GM11168 (cell line): ENCODE measurements around the gene PCDHGA7.
"Not testable (repeated sequence)": the region's sequence is repeated elsewhere in the genome, so short reads cannot be mapped to it uniquely, and the experiment has no call there.

Experiments
- in situ Hi-C: fragments of 300-500 bp; cut with MboI; formaldehyde crosslinking; loops from one replicate; pipeline ENCODE4 v1.12.0; 2022; ENCODE audit warnings: low sequenced_read_pairs; ENCODE audit not compliant: unreplicated experiment

The PCDHGA7 gene

DNA sequence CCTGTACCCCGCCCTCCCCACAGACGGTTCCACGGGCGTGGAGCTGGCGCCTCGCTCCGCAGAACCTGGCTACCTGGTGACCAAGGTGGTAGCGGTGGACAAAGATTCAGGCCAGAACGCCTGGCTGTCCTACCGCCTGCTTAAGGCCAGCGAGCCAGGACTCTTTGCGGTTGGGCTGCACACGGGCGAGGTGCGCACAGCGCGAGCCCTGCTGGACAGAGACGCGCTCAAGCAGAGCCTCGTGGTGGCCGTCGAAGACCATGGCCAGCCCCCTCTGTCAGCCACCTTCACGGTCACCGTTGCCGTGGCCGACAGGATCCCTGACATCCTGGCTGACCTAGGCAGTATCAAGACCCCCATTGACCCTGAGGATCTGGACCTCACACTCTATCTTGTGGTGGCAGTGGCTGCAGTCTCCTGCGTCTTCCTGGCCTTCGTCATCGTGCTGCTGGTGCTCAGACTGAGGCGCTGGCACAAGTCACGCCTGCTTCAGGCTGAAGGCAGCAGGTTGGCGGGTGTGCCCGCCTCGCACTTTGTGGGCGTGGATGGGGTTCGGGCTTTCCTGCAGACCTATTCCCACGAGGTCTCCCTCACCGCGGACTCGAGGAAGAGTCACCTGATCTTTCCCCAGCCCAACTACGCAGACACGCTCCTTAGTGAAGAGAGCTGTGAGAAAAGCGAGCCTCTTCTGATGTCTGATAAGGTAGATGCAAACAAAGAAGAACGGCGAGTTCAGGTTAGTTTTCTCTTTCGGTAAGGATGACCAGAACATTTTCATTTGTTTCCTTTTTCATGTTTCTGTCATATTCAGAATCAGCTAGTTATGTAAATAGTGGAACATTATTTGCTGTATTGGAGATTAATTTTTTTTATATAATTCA, 16.3 kb upstream of the PCDHGA7 start:
- in situ Hi-C loops = no loop called here

- in situ Hi-C loops = no loop called here
These were observed 12.3 kb upstream of the PCDHGA7 start, which contains the start of gene PCDHGB3 for GRCh38 chr5:141369994-141370848. Gene PCDHGB3, plus strand, starts transcription at chr5:141370242. Its CDS starts 153 bp downstream, at chr5:141370395.

DNA sequence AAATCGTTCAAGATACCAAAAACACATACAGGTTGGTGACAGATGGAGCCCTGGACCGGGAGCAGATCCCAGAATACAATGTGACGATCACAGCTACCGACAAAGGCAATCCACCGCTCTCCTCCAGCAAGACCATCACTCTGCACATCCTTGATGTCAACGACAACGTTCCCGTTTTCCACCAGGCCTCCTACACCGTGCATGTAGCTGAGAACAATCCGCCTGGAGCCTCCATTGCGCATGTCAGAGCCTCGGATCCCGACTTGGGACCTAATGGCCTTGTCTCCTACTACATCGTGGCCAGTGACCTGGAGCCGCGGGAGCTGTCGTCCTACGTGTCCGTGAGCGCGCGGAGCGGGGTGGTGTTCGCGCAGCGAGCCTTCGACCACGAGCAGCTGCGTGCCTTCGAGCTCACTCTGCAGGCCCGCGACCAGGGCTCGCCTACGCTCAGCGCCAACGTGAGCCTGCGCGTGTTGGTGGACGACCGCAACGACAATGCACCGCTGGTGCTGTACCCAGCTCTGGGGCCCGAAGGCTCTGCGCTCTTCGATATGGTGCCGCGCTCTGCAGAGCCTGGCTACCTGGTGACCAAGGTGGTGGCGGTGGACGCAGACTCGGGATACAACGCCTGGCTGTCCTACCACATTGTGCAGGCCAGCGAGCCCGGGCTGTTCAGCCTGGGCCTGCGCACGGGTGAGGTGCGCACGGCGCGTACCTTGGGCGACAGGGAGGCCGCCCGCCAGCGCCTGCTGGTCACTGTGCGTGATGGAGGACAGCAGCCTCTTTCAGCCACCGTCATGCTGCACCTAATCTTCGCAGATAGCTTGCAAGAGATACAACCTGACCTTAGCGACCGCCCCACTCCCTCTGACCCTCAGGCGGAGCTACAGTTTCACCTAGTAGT, 10.7 kb upstream of the PCDHGA7 start:
- in situ Hi-C loops = no loop called here

GRCh38 chr5:141373673-141374317, 8.7 kb upstream of the PCDHGA7 start, which contains the start of gene PCDHGA6:
Gene PCDHGA6, plus strand, starts transcription at chr5:141373891. Its CDS starts 193 bp downstream, at chr5:141374084.
- in situ Hi-C loops = no loop called here

- in situ Hi-C loops = no loop called here
These were observed 7.9 kb upstream of the PCDHGA7 start for GRCh38 chr5:141374627-141375026.

- in situ Hi-C loops = not testable (repeated sequence)
These were observed 6.9 kb upstream of the PCDHGA7 start for GRCh38 chr5:141375444-141376155.

- in situ Hi-C loops = no loop called here
These were observed 803 bp downstream of the PCDHGA7 start for GRCh38 chr5:141383345-141383744.

DNA sequence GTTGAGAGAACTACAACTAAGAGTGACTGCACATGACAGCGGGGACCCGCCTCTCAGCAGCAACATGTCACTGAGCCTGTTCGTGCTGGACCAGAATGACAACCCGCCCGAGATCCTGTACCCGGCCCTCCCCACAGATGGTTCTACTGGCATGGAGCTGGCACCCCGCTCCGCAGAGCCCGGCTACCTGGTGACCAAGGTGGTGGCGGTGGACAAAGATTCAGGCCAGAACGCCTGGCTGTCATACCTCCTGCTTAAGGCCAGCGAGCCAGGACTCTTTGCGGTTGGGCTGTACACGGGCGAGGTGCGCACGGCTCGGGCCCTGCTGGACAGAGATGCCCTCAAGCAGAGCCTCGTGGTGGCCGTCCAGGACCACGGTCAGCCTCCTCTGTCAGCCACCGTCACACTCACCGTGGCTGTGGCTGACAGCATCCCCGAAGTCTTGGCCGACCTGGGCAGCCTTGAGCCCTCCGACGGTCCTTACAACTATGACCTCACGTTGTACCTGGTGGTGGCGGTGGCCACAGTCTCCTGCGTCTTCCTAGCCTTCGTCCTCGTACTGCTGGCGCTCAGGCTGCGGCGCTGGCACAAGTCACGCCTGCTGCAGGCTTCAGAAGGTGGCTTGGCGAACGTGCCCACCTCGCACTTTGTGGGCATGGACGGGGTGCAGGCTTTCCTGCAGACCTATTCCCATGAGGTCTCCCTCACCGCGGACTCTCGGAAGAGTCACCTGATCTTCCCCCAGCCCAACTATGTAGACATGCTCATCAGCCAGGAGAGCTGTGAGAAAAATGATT, 2.1 kb downstream of the PCDHGA7 start:
- in situ Hi-C loops = no loop called here

GRCh38 chr5:141387557-141388311, 5.2 kb downstream of the PCDHGA7 start, which contains the start of gene PCDHGB4:
Gene PCDHGB4, plus strand, starts transcription at chr5:141387698. Its CDS starts 187 bp downstream, at chr5:141387885.
- in situ Hi-C loops = not testable (repeated sequence)

- in situ Hi-C loops = no loop called here
These were observed 6.1 kb downstream of the PCDHGA7 start for GRCh38 chr5:141388661-141389060.

GRCh38 chr5:141389153-141390042, 6.9 kb downstream of the PCDHGA7 start:
- in situ Hi-C loops = loop anchor here (10.0 kb wide), 1 partner anchor 655 kb away; no protein-coding TSS in a partner anchor

DNA sequence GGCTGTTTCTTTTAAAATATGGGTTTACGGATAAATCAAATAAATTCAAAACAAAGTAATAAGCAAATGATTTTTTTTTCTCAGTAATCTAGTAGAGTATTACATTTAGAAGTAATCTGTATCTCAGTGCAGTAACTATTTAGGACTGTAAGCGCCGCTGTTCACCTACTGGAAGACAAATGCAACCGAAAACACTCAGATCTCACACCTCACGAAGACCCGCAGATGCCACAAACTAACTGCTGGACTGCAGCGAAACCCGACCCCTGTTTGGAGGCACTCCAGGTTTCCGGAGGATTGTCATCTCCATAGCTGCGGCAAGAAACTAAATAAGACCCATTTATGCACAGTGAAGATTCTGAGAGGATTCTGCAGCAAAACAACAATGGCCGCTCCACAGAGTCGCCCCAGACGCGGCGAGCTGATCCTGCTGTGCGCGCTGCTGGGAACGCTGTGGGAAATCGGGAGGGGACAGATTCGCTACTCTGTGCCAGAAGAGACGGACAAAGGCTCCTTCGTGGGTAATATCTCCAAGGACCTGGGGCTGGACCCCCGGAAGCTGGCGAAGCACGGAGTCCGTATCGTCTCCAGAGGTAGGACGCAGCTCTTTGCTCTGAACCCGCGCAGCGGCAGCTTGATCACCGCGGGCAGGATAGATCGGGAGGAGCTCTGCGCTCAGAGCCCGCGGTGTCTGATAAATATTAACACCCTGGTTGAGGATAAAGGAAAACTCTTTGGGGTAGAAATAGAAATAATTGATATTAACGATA, 10.1 kb downstream of the PCDHGA7 start, which contains the start of gene PCDHGA8:
Gene PCDHGA8, plus strand, starts transcription at position 205 of the 770 bp plus-strand sequence. Its CDS starts 181 bp downstream, at position 386.
- in situ Hi-C loops = loop anchor here (10.0 kb wide), 1 partner anchor 658 kb away; no protein-coding TSS in a partner anchor

- in situ Hi-C loops = loop anchor here (10.0 kb wide), 1 partner anchor 658 kb away; no protein-coding TSS in a partner anchor
These were observed 10.7 kb downstream of the PCDHGA7 start for GRCh38 chr5:141393267-141393666.

- in situ Hi-C loops = loop anchor here (10.0 kb wide), 1 partner anchor 660 kb away; no protein-coding TSS in a partner anchor
These were observed 12.1 kb downstream of the PCDHGA7 start for GRCh38 chr5:141394401-141395187.
